Trophoblast cell (in vitro differentiated cells and primary cell): ENCODE measurements around the gene SLC10A1.

Experiments used
- DNase-seq, 2 donors: peaks; one replicate each; pipeline ENCODE4 v3.0.0-alpha.2; 2016
- H2AFZ ChIP-seq: 2 replicates; pipeline ENCODE4 v1.6.1; 2013; ENCODE audit warnings: low read length, moderate library complexity, mild to moderate bottlenecking; ENCODE audit not compliant: insufficient read depth, poor library complexity
- H2AK5ac ChIP-seq: 2 replicates; pipeline ENCODE4 v1.6.1; 2013; ENCODE audit warnings: mild to moderate bottlenecking, low read length
- H2BK120ac ChIP-seq: 2 replicates; pipeline ENCODE4 v1.6.1; 2013; ENCODE audit warnings: low read length, mild to moderate bottlenecking, moderate library complexity; ENCODE audit not compliant: insufficient read depth, poor library complexity
- H2BK12ac ChIP-seq: 2 replicates; pipeline ENCODE4 v1.6.1; 2013; ENCODE audit warnings: mild to moderate bottlenecking, low read length, moderate library complexity
- H2BK5ac ChIP-seq: 2 replicates; pipeline ENCODE4 v1.6.1; 2013; ENCODE audit warnings: low read length, low read depth, moderate library complexity, mild to moderate bottlenecking; ENCODE audit not compliant: poor library complexity
- H3K14ac ChIP-seq: 2 replicates; pipeline ENCODE4 v1.6.1; 2013; ENCODE audit warnings: mild to moderate bottlenecking, low read length
- H3K18ac ChIP-seq: 2 replicates; pipeline ENCODE4 v1.6.1; 2013; ENCODE audit warnings: mild to moderate bottlenecking, low read length
- H3K23ac ChIP-seq: 2 replicates; pipeline ENCODE4 v1.6.1; 2013; ENCODE audit warnings: low read length
- H3K27ac ChIP-seq: 2 replicates; pipeline ENCODE4 v1.5.1; 2013; ENCODE audit warnings: low read depth, mild to moderate bottlenecking, inconsistent platforms, low read length, moderate library complexity
- H3K27me3 ChIP-seq: 2 replicates; pipeline ENCODE4 v1.6.1; 2013; ENCODE audit warnings: inconsistent platforms, mild to moderate bottlenecking, low read length, moderate library complexity; ENCODE audit not compliant: insufficient read depth
- H3K36me3 ChIP-seq, 2 experiments: 1 replicate in 1 of 2; 2 replicates in 1 of 2; pipeline ENCODE4 v1.6.1; 2013; ENCODE audit warnings: low read length in 2 of 2, mild to moderate bottlenecking in 2 of 2, moderate library complexity in 1 of 2; ENCODE audit not compliant: insufficient read depth in 2 of 2, control insufficient read depth in 1 of 2
- H3K4ac ChIP-seq: 2 replicates; pipeline ENCODE4 v1.6.1; 2013; ENCODE audit warnings: low read depth, mild to moderate bottlenecking, low read length, moderate library complexity
- H3K4me1 ChIP-seq, 2 experiments: 1 replicate in 1 of 2; 2 replicates in 1 of 2; pipeline ENCODE4 v1.6.1; 2013; ENCODE audit warnings: low read length in 2 of 2, mild to moderate bottlenecking in 2 of 2, moderate library complexity in 1 of 2; ENCODE audit not compliant: insufficient read depth in 2 of 2, control insufficient read depth in 1 of 2
- H3K4me2 ChIP-seq: 2 replicates; pipeline ENCODE4 v1.6.1; 2013; ENCODE audit warnings: inconsistent platforms, mild to moderate bottlenecking, low read length, moderate library complexity
- H3K4me3 ChIP-seq: 2 replicates; pipeline ENCODE4 v1.5.1; 2013; ENCODE audit warnings: mild to moderate bottlenecking, low read depth, low read length, inconsistent platforms
- H3K79me1 ChIP-seq: one replicate; pipeline ENCODE4 v1.6.1; 2013; ENCODE audit warnings: low read length
- H3K79me2 ChIP-seq: 2 replicates; pipeline ENCODE4 v1.6.1; 2013; ENCODE audit warnings: low read length, mild to moderate bottlenecking; ENCODE audit not compliant: control insufficient read depth, insufficient read depth, poor library complexity
- H3K9ac ChIP-seq: 2 replicates; pipeline ENCODE4 v1.6.1; 2013; ENCODE audit warnings: mild to moderate bottlenecking, low read length
- H3K9me3 ChIP-seq: 2 replicates; pipeline ENCODE4 v1.6.1; 2013; ENCODE audit warnings: low read depth, mild to moderate bottlenecking, control low read depth, inconsistent platforms, low read length; ENCODE audit not compliant: insufficient read depth
- H4K12ac ChIP-seq: 2 replicates; pipeline ENCODE4 v1.6.1; 2013; ENCODE audit warnings: low read depth, mild to moderate bottlenecking, low read length, moderate library complexity
- H4K8ac ChIP-seq: 2 replicates; pipeline ENCODE4 v1.6.1; 2013; ENCODE audit warnings: low read depth, mild to moderate bottlenecking, low read length, moderate library complexity
- H4K91ac ChIP-seq: one replicate; pipeline ENCODE4 v1.6.1; 2013; ENCODE audit warnings: low read depth, mild to moderate bottlenecking, low read length, moderate library complexity
- whole genome bisulfite sequencing: extraction: QIAGEN DNeasy Blood & Tissue Kit; methylation state at CpG from one replicate; pipeline ENCODE4 v1.1.7; 2013; ENCODE audit warnings: missing lambda C conversion rate; ENCODE audit not compliant: insufficient read length, insufficient coverage; ENCODE audit errors: extremely low coverage; 5-methylcytosine and 5-hydroxymethylcytosine counted together

SLC10A1 gene

DNA sequence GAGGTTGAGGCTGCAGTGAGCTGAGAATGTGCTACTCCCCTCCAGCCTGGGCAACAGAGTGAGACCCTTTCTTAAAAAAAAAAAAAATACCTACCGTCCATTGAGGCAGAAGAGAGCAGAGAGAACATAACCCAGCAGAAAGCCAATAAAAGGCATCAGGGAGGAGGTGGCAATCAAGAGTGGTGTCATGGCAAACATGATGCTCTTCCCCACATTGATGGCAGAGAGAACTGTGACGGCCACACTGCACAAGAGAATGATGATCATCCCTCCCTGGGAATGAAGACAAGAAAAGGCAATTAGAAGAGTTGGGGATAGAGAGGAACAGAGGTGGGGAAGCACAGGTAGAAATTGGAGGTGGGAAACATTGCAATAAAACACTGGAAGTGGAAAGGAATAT is 18.0 kb downstream of the SLC10A1 start:
- no peak overlapping the region for H4K12ac ChIP-seq
- peaks cover 10 to 25% of the 10 kb centered on the region in 2 experiments for H3K36me3 ChIP-seq
- no peak overlapping the region for H3K18ac ChIP-seq
- H2BK120ac ChIP-seq, result no peak overlapping the region
- H2BK12ac ChIP-seq, result no peak overlapping the region
- H4K91ac ChIP-seq, result no peak overlapping the region
- no peak for DNase-seq
- H3K79me2 ChIP-seq, result no peaks in the 10 kb centered on the region
- no peak overlapping the region for H3K4me2 ChIP-seq
- H3K4ac ChIP-seq, result no peak overlapping the region
- no peak overlapping the region for H4K8ac ChIP-seq
- no peak overlapping the region for H3K4me3 ChIP-seq
- H3K9me3 ChIP-seq, result no peaks in the 10 kb centered on the region
- no peaks in the 10 kb centered on the region for H3K79me1 ChIP-seq
- H2BK5ac ChIP-seq, result no peak overlapping the region
- H3K14ac ChIP-seq, result no peak overlapping the region
- H2AK5ac ChIP-seq, result no peak overlapping the region
- WGBS, result no CpG with 5 or more reads among the region's 2 CpGs
- no peak overlapping the region for H3K27ac ChIP-seq
- no peak overlapping the region for H3K23ac ChIP-seq
- H3K4me1 ChIP-seq, result no peaks in the 10 kb centered on the region
- H3K9ac ChIP-seq, result no peak overlapping the region
- H3K27me3 ChIP-seq, result no peaks in the 10 kb centered on the region
- no peak overlapping the region for H2AFZ ChIP-seq

DNA sequence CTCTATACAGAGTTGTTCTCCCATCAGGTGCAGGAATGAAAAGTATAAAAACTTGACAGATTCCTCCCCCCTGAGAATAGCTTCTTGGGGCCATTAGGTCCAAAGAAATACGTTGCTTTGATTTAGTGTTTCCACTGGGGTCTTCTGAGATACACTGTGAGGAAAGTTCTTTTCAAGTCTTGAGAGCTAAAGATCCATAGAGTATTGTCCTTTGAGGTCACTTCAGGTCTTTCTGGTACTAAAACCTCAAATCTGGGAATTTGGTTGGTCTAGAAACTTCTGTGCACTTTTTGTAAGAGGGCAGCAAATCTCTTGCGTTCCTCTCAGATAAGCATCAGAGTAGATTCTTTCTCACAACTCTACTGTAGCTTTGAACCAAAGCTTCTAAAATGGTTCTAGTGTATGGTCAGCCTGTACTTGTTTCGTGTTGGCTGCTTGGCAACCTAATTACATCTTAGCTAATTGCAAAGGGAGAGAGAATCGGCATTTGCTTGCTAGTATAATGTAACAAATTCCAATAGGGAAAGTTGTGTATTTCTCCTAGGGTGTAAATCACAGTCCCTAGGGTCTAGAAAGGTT is 20.1 kb downstream of the SLC10A1 start:
- no peaks in the 10 kb centered on the region for H3K79me2 ChIP-seq
- H3K18ac ChIP-seq, result no peak overlapping the region
- no peak overlapping the region for H3K4me2 ChIP-seq
- H3K4ac ChIP-seq, result no peak overlapping the region
- peaks cover 18 to 42% of the 10 kb centered on the region in 2 experiments for H3K36me3 ChIP-seq
- H3K4me3 ChIP-seq, result no peak overlapping the region
- no peak overlapping the region for H2AFZ ChIP-seq
- no peaks in the 10 kb centered on the region for H3K4me1 ChIP-seq
- no peak overlapping the region for H3K9ac ChIP-seq
- no peak overlapping the region for H3K27ac ChIP-seq
- no peak overlapping the region for H2BK12ac ChIP-seq
- no peak overlapping the region for H4K8ac ChIP-seq
- WGBS, result no CpG with 5 or more reads among the region's 4 CpGs
- H2BK120ac ChIP-seq, result no peak overlapping the region
- H3K27me3 ChIP-seq, result no peaks in the 10 kb centered on the region
- H3K9me3 ChIP-seq, result no peaks in the 10 kb centered on the region
- H2BK5ac ChIP-seq, result no peak overlapping the region
- no peak overlapping the region for H4K12ac ChIP-seq
- H2AK5ac ChIP-seq, result no peak overlapping the region
- peak; percentile 23 to 77 for DNase-seq
- no peak overlapping the region for H4K91ac ChIP-seq
- no peak overlapping the region for H3K14ac ChIP-seq
- no peak overlapping the region for H3K23ac ChIP-seq
- H3K79me1 ChIP-seq, result no peaks in the 10 kb centered on the region

DNA sequence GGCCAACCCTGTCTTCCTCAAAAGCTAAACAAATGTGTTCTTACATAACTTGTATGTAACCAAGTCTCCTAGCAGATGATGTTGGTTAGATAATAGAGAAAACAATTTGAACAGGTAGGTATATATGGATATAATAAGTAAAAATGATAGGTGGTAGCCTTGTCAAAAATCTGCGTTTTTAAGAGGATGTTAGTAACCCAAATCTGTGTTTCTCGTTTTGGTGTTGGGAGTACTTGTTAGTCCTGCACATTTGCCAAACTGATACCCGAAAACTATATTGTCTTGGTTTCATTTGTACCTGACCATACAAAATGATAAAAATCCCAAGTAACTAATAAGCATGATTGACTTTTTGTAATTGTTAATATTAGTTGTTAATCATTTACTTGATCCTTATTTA is 22.0 kb downstream of the SLC10A1 start:
- Histone ChIP-seq H3K4ac (no peak overlapping the region), H3K4me1 (peaks cover 0 to 2% of the 10 kb centered on the region in 2 experiments), H2BK120ac (no peak overlapping the region), H3K4me2 (no peak overlapping the region), H4K91ac (no peak overlapping the region), H3K4me3 (no peak overlapping the region), H3K14ac (no peak overlapping the region), H4K8ac (no peak overlapping the region), H3K18ac (no peak overlapping the region), H3K23ac (no peak overlapping the region), H3K79me2 (no peaks in the 10 kb centered on the region), H2AK5ac (no peak overlapping the region), H4K12ac (no peak overlapping the region), H2AFZ (no peak overlapping the region), H3K27ac (no peak overlapping the region), H2BK12ac (no peak overlapping the region), H3K79me1 (no peaks in the 10 kb centered on the region), H2BK5ac (no peak overlapping the region), H3K9ac (no peak overlapping the region), H3K27me3 (no peaks in the 10 kb centered on the region), H3K36me3 (peaks cover 25 to 53% of the 10 kb centered on the region in 2 experiments), H3K9me3 (no peaks in the 10 kb centered on the region)
- DNase-seq, result peak in 1 of 2 donors; percentile 18
- no CpG with 5 or more reads among the region's 3 CpGs for WGBS

DNA sequence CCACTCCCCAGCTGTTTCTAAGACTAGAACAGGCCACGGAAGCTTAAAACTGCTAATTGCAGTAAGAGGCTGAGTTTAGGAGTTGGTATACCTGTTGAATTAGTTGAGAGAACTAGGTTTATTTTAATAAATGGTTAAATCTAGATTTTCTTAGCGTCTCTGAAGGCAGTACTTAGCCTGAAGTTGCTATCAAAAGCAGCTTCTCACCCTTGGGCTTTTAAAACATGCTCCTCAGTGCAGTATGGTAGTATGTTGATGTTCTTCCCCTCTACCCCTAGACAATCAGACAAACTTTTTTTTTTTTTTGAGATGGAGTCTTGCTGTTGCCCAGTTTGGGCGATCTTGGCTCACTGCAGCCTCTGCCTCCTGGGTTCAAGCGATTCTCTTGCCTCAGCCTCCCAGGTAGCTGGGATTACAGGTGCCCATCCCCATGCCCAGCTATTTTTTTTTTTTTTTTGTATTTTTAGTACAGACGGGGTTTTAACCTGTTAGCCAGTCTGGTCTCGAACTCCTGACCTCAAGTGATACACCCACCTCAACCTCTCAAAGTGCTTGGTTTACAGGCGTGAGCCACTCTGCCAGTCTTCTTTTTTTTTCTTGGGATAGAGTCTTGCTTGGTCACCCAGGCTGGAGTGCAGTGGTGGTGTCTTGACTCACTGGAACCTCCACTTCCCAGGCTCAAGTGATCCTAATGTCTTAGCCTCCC is 23.3 kb downstream of the SLC10A1 start:
- peaks cover 27 to 56% of the 10 kb centered on the region in 2 experiments for H3K36me3 ChIP-seq
- H3K18ac ChIP-seq, result no peak overlapping the region
- H2BK5ac ChIP-seq, result no peak overlapping the region
- no peak overlapping the region for H3K4me3 ChIP-seq
- H2BK120ac ChIP-seq, result no peak overlapping the region
- no peaks in the 10 kb centered on the region for H3K79me1 ChIP-seq
- H3K9me3 ChIP-seq, result no peaks in the 10 kb centered on the region
- no peak overlapping the region for H3K14ac ChIP-seq
- H3K4me2 ChIP-seq, result no peak overlapping the region
- no peak overlapping the region for H4K12ac ChIP-seq
- no peak overlapping the region for H3K9ac ChIP-seq
- no peaks in the 10 kb centered on the region for H3K79me2 ChIP-seq
- no peak overlapping the region for H3K4ac ChIP-seq
- no peak overlapping the region for H3K23ac ChIP-seq
- no peak overlapping the region for H4K91ac ChIP-seq
- no peak overlapping the region for H2AFZ ChIP-seq
- no CpG with 5 or more reads among the region's 7 CpGs for WGBS
- peak in 1 of 2 donors; percentile 24 for DNase-seq
- no peak overlapping the region for H2AK5ac ChIP-seq
- H3K27ac ChIP-seq, result no peak overlapping the region
- no peak overlapping the region for H4K8ac ChIP-seq
- H2BK12ac ChIP-seq, result no peak overlapping the region
- no peaks in the 10 kb centered on the region for H3K27me3 ChIP-seq
- peaks cover 0 to 6% of the 10 kb centered on the region in 2 experiments for H3K4me1 ChIP-seq
